HepG2 (cell line): ENCODE data around the gene STEAP1B. TPM values are rescaled to one million over a fixed set of nuclear protein-coding genes. Genes with fewer than 3 reads are reported as not detected.

ENCODE experiments used
- ARHGAP35 ChIP-seq: sonication (generic); formaldehyde crosslinking; IDR thresholded peaks from 2 replicates; pipeline ENCODE4 v1.9.0; 2022; ENCODE audit warnings: mild to moderate bottlenecking, inconsistent platforms, moderate library complexity, missing genetic modification reagents, borderline replicate concordance
- NFE2L1 ChIP-seq: sonication (generic); formaldehyde crosslinking; IDR thresholded peaks from 2 replicates; pipeline ENCODE4 v1.4.0; 2020; ENCODE audit warnings: missing genetic modification reagents, mild to moderate bottlenecking, borderline replicate concordance
- REST ChIP-seq, 2 experiments: IDR thresholded peaks; 2 replicates each; pipeline ENCODE4 v1.6.1; 2011 to 2012; ENCODE audit warnings: low read length in 2 of 2, borderline replicate concordance in 1 of 2, low read depth in 1 of 2, mild to moderate bottlenecking in 1 of 2, moderate library complexity in 1 of 2
- SUZ12 ChIP-seq: fragments of 150-350 bp; IDR thresholded peaks from 2 replicates; pipeline ENCODE4 v1.6.1; 2014; ENCODE audit warnings: low read depth, low read length
- ZBED4 ChIP-seq: sonication (generic); formaldehyde crosslinking; IDR thresholded peaks from 2 replicates; pipeline ENCODE4 v1.4.0; 2020; ENCODE audit warnings: missing genetic modification reagents, borderline replicate concordance
- ZNF136 ChIP-seq: sonication (generic); formaldehyde crosslinking; IDR thresholded peaks from 2 replicates; pipeline ENCODE4 v1.8.1; 2022; ENCODE audit warnings: low read depth, mild to moderate bottlenecking, moderate library complexity, missing genetic modification reagents
- ZNF629 ChIP-seq: sonication (generic); formaldehyde crosslinking; conservative IDR thresholded peaks from 2 replicates; pipeline ENCODE4 v1.5.0; 2020; ENCODE audit warnings: missing genetic modification reagents
- ZNF691 ChIP-seq: sonication (generic); formaldehyde crosslinking; IDR thresholded peaks from 2 replicates; pipeline ENCODE4 v1.4.0; 2020; ENCODE audit warnings: missing genetic modification reagents, low read depth, mild to moderate bottlenecking, borderline replicate concordance
- ZSCAN30 ChIP-seq: sonication (generic); formaldehyde crosslinking; IDR thresholded peaks from 2 replicates; pipeline ENCODE4 v1.5.0; 2020; ENCODE audit warnings: mild to moderate bottlenecking, missing genetic modification reagents
- polyA plus RNA-seq, 8 experiments: library from polyadenylated mRNA; depleted of rRNA in 3 of 8; stranded (reverse) in 7 of 8; unstranded in 1 of 8; fragments of >200 nt; fragmentation: Illumina TruSeq in 4 of 8; extraction: Trizol in 4 of 8; gene quantifications; 2 replicates each; pipeline versions ENCODE4 v1.2.1 to v1.2.3, GENCODE V29; 2011 to 2016; ENCODE audit warnings: low read depth in 4 of 8, missing spikeins in 1 of 8, mixed read lengths in 1 of 8; ENCODE audit not compliant: insufficient read depth in 1 of 8
- total RNA-seq, 5 experiments: library from RNA; depleted of rRNA; stranded (reverse); fragments of >200 nt; fragmentation: Illumina TruSeq; extraction: Trizol; gene quantifications; 2 replicates each; pipeline ENCODE4 v1.2.3, GENCODE V29; 2016; ENCODE audit warnings: low read depth in 1 of 5
- TF ChIP-seq, protein P1 (sequence below): sonication (generic); formaldehyde crosslinking; IDR thresholded peaks from 2 replicates; pipeline ENCODE4 v1.5.0; 2020; ENCODE audit warnings: mild to moderate bottlenecking, missing genetic modification reagents, borderline replicate concordance
- TF ChIP-seq, protein P2 (sequence below): IDR thresholded peaks from 2 replicates; pipeline ENCODE4 v1.6.1; 2012; ENCODE audit warnings: inconsistent platforms
- TF ChIP-seq, protein P3 (sequence below): sonication (generic); formaldehyde crosslinking; IDR thresholded peaks from 2 replicates; pipeline ENCODE4 v1.8.0; 2022; ENCODE audit warnings: missing genetic modification reagents, mild to moderate bottlenecking, inconsistent platforms, borderline replicate concordance

Gene STEAP1B
- total and polyA plus RNA-seq, 2 of the 13 experiments (the other 11 are each of a cell fraction or from before 2014, with no cell fraction given) = not detected

DNA sequence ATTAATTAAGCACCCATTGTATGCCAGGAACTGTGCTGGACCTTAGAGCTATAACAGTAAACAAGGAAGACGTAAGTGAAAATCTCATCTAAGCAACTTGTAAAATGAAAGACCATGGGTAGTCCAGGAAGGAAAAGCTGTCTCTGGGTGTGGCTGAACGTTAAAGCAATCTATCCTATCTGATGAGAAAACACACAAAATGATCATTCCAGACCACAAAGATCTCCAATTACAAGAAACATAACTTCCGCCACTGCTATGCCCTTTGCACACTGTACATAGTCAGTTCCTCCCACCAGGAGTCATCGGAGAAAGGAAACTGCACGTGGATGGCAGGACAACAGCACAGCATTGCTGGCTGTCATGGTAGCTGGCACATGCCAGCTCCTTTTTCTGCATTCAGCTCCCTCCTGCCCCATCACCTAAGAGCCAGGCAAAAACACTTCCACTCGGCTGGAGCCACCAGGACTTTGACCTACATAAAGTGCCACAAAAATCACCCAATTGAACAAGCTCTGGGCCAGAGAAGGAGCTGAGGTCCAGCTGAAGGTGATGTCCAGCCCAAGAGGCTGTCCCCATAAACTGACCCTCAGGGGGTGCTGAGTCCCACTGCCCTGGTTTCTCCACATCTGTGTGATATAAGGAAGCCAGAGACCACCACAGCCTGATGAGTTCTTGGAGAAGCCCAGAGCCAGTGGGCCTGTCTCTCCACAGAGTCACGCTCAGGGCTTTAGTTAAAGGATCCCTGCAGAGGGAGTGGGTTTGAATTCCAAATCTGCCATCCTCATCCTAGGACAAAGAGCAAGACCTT is 56.4 kb downstream of the STEAP1B start (continued):
- TF ChIP-seq, protein P1, sequence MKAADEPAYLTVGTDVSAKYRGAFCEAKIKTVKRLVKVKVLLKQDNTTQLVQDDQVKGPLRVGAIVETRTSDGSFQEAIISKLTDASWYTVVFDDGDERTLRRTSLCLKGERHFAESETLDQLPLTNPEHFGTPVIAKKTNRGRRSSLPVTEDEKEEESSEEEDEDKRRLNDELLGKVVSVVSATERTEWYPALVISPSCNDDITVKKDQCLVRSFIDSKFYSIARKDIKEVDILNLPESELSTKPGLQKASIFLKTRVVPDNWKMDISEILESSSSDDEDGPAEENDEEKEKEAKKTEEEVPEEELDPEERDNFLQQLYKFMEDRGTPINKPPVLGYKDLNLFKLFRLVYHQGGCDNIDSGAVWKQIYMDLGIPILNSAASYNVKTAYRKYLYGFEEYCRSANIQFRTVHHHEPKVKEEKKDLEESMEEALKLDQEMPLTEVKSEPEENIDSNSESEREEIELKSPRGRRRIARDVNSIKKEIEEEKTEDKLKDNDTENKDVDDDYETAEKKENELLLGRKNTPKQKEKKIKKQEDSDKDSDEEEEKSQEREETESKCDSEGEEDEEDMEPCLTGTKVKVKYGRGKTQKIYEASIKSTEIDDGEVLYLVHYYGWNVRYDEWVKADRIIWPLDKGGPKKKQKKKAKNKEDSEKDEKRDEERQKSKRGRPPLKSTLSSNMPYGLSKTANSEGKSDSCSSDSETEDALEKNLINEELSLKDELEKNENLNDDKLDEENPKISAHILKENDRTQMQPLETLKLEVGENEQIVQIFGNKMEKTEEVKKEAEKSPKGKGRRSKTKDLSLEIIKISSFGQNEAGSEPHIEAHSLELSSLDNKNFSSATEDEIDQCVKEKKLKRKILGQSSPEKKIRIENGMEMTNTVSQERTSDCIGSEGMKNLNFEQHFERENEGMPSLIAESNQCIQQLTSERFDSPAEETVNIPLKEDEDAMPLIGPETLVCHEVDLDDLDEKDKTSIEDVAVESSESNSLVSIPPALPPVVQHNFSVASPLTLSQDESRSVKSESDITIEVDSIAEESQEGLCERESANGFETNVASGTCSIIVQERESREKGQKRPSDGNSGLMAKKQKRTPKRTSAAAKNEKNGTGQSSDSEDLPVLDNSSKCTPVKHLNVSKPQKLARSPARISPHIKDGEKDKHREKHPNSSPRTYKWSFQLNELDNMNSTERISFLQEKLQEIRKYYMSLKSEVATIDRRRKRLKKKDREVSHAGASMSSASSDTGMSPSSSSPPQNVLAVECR (CRISPR knock-in tag) = peak; percentile 73
- TF ChIP-seq, protein P2, sequence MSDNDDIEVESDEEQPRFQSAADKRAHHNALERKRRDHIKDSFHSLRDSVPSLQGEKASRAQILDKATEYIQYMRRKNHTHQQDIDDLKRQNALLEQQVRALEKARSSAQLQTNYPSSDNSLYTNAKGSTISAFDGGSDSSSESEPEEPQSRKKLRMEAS = peak; percentile 99
- no peak for TF ChIP-seq ZBED4
- no peak for TF ChIP-seq REST (IDR thresholded peaks at IDR 0.05; ENCODE audit: borderline replicate concordance in 1 of 2, low read depth in 1 of 2, low read length in 2 of 2)
- TF ChIP-seq, protein P3, sequence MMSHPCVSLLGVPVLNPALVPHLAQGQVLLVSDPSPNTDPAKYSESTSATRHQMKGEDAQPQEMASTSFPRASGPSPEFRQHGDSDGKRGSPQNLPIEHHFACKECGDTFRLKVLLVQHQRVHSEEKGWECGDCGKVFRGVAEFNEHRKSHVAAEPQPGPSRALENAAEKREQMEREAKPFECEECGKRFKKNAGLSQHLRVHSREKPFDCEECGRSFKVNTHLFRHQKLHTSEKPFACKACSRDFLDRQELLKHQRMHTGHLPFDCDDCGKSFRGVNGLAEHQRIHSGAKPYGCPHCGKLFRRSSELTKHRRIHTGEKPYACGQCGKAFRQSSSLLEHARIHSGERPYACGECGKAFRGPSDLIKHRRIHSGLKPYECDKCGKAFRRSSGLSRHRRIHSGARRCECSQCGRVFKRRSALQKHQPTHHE (CRISPR knock-in tag) = no peak
- no peak for TF ChIP-seq ZSCAN30 (CRISPR knock-in tag)
- TF ChIP-seq ZNF691 (CRISPR knock-in tag) = peak; percentile 75
- TF ChIP-seq NFE2L1 (CRISPR knock-in tag) = no peak
- TF ChIP-seq ZNF629 (CRISPR knock-in tag) = peak; percentile 55; the same call in 1 of the 2 replicates
- no peak for TF ChIP-seq SUZ12
- 0 out of 2 replicates have a peak, but pooled peaks have one; percentile 60 for TF ChIP-seq ARHGAP35 (CRISPR knock-in tag)
- TF ChIP-seq ZNF136 = no peak
